HL-60/S4 treated with phorbol 12-myristate 13-acetate at 8.2 ng/mL for 4 days and 3 days (cell line): ENCODE measurements around the gene HES2.
"Not testable (repeated sequence)": the region's sequence is repeated elsewhere in the genome, so short reads cannot be mapped to it uniquely, and the experiment has no call there.

Experiments used
- in situ Hi-C: fragments of 300-500 bp; cut with MboI; formaldehyde crosslinking; loops from 2 replicates; pipeline ENCODE4 v1.15.0; 2022; ENCODE audit warnings: low sequenced_read_pairs

Gene HES2, protein sequence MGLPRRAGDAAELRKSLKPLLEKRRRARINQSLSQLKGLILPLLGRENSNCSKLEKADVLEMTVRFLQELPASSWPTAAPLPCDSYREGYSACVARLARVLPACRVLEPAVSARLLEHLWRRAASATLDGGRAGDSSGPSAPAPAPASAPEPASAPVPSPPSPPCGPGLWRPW

DNA sequence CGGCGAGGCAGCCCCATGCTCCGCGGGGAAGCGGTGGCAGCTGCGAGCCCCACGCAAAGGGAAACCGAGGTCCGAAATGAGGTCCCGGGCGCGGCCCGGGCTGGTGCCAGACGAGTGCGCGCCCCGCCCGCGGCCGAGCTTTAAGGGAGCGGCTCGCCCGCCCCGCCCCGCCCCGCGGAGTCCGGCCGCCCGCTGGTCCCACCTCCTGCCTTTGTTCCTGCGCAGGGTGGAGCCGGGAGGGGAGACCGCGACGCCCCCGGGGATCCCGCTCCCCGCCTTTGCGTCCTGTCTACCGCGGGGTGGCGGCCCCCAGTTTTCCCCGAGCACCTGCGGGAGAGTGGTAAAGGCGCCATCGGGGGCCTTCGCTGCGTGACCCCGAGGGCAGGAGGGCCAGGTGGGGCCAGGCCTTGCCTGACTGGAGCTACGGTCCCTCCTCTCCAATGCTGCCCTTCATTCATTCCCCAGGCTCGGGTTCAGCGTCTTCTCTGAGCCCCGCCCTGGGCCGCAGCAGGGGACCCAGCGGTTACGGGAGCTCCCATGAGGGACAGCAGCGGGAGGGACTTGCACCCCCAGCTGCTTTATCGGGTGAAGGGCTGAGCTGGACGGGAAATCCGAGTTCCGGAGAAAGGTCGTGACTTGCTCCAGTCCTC lies at the start of gene HES2:
HES2 (minus strand) TSS at position 116 of the 650 bp plus-strand sequence; CDS start at position 17, 99 bp downstream.
- in situ Hi-C loops: loop anchor here (25.0 kb wide), 1 partner anchor 158 kb away; the partner anchor contains the start of gene GPR153

DNA sequence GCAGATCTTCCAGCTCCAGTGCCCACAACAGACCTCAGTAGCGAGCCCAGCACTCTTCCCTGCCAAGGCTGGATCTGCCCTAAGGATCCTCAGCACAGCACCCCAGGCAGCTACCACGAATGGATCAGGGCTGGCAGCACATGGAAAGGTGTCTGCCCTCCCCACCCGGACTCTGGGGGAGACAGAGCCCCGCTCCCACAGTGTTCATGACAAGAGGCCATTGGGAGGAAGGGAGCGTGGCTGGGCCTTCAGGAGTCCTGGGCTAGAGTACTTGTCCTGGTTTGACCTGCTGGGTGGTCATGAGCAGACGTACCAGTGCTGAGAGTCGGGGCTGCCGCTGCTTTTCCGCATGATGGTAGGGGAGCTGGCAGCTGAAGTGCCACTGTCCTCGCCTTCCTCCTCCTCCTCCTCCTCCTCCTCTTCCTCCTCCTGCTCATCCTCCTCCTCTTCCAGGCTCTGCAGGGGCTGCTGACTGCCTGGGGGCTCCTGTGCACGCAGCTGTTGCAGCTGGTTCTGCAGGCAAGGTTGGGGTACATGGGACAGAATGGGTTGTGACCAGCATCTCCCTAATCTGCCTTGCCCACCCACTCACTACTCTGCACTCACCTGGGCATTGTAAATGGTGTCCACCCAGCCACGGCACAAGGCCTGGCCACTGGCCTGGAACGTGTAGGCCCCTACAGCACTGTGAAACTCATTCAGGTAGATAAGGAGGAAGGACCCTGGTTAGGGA lies 49.2 kb upstream of the HES2 start:
- in situ Hi-C loops: no loop called here

DNA sequence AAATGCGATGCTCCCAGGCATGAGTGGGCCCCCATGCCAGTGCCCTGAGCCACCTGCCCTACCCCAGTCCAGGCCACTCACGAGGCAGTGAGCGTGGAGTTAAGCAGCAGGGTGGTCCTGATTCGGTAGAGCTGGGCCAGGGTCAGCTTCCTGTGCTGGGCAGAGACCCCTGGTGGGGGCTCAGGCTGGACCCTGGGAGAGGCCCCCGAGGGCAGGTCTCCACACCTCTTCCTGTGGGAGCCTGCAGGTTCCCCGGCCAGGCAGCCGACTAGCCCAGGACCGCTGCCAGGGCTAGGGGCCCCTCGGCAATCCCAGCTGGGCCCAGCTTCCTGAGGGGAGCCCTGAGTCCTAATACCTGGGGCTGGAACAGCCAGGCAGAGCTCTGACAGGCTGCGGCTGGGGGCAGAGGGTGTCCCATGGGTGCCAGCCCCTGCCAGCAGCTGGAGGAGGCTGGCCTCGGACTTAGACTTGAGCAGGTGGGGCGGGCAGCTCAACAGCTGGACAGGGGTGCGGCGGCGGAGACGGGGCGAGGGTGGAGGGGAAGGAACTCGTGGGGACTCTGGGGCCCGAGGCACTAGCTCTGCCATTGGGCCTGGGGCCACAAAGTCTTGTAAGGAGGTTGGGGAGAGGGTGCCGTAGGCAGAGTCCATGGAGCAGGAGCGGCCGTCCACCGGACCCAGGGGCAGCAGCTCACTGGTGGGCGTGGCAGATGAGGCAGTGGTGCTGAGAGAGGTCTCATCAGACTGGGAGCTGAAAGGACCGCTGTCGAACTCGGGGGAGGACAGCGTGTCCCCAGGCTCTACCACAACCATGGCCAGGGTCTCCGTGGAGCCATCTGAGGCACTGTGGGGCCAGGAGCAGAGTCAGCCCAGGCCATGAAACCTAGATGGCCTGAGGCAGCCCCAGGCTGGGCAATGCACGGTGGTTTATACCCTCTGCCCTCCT lies 48.3 kb upstream of the HES2 start:
- in situ Hi-C loops: no loop called here

DNA sequence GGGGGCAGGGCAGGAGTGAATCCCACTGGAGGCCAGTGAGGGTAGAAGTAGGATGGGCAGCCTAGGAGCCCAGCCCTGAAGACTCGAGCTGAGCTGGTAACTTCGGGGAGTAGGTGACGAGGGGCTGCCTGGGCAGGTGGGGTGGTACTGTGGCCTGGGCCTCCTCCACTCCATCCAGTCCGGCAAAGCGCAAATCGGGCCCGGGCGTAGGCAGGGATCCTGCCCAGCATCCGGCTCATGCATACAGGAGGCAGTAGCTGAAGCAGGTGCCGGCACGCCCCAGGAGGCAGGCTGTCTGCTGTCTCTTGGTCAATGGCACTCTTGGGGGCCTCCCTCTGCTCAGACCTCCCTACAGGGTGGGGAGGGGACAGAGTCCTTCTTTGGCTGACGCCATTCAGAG lies 47.5 kb upstream of the HES2 start:
- in situ Hi-C loops: no loop called here

DNA sequence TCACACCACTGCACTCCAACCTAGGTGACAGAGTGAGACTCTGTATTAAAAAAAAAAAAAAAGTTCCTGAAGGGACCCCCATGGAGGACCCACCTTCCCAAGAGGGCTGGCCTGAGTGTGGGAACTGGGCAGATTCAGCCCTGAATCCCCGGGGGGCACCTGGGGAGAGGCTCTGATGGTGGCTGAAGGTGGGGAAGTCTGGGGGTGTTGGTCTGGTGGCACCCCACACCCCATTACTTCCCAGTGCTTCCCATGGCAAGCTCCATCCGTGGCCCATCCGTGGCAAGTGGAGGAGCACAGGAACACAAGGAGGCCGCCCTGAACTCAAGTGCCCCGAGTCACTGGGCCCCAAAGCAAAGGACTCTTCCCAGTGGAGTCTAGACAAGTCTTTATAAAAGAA lies 47.0 kb upstream of the HES2 start:
- in situ Hi-C loops: no loop called here

DNA sequence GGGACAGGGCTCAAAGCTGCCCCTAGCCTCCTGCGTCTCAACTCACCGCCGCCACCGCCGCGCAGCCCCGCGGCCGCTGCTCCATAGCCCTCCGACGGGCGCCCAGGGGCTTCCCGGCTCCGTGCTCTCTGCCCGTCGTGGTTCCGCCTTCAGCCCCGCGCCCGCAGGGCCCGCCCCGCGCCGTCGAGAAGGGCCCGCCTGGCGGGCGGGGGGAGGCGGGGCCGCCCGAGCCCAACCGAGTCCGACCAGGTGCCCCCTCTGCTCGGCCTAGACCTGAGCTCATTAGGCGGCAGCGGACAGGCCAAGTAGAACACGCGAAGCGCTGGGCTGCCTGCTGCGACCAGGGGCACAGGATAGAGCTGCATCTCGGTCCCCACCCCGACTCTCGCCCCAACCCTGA lies 46.3 kb upstream of the HES2 start, which contains the start of gene TNFRSF25:
TNFRSF25 (minus strand) TSS at position 151 of the 400 bp plus-strand sequence; CDS start at position 85, 66 bp downstream.
- in situ Hi-C loops: no loop called here

DNA sequence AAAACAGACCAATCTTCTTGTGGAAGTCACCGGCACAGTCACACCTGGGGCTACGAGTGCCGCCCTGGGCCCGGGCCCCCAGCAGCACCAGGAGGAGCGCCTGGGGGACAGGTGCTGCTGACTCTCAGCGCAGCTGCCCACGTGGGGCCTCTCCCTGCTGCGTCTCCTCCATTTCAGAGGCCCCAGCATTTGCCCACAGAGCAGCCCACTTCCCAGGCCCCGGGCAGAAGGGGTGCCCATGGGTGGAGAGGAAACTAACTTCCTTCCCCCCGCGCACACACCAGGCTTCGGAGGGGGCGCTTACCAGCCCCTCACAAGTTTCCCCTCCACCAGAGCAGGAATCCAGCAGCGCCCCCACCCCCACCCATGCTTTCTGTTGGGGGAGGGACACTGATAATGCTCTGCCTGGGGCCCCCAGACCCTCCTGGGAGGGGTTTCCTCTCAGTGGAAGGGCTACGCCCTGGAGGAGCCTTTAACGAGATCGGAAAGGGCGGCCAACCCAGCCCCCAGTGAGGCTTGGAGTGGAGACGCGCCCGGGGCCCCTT lies 45.8 kb upstream of the HES2 start:
- in situ Hi-C loops: no loop called here

DNA sequence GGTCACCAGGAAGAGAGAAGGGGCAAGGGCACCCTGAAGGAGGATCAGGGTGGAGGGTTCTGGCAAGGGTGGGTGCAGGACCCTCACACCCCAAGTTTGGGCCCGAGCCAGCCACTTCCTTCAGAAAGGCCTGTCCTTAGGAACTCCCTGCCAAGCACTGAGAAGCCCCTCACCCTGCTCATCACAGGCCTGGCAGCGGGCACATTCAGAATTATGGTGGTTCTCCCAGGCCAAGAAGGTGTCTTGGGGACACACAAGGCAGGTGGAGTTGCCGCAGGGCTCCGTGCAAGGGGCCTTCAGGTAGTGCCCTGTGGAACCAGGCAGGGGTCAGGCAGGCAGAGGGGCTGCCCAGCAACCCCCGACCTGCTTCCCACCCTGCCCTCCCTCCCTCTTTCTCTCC lies 45.2 kb upstream of the HES2 start:
- in situ Hi-C loops: no loop called here

DNA sequence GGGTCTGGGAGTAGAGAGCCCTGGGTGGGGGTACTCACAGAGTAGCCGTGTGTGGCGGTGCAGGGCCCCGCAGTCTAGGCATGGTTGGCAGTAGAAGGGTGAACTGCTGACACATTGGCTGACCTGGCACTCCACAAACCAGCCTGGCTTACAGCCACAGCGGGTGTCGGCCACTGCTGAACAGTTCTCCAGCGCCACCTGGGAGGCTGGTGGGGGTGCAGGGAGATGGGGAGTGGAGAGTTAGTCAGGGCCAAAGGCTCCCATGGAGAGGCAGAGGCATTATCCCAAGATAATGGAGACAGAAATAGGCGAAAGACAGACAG lies 44.8 kb upstream of the HES2 start:
- in situ Hi-C loops: no loop called here

DNA sequence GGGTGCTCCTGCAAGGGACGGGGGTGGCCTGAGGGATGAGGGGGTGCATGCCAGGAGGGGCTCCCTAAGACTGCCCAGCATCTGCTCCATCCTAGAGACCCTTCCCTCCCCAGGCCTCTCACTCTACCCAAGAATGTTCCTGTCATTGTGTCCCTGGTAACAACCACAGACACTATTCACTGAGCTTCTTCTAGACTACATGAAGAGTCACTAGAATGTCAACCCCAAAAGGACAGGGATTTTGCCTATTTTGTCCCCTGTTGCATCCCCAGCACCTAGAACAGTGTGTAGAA lies 43.3 kb upstream of the HES2 start:
- in situ Hi-C loops: no loop called here

DNA sequence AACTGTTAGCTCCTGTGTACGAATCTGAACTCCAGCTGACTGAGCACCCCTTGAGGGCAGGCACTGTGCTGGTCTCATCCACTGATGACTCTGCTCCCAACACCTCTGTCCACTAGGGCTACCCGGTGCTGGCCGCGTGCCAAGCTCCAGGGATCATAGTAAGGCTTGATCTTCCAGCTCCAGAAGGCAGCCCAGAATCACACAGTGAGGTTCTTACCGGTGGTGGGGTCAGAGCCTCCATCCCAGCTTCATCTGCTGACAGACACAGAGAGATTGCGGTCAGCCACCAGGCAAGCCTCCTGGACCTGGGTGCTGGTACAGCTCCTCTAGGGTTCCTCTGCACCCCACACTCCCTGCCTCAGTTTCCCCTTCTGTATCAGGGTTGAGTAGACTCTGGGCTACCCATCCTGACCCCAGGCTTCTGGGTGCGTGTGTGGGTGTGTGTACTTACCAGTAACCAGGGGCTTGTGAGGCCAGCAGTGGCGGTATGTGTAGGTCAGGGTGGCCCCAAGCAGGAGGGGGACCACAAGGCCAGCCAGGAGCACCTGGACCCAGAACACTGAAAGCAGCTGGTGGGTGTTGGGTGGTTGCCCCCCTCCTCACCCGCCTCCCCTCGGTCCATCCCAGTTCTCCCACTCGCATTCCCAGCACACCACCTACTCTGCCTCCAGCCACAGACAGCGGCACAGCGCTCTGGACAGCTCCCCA lies 42.8 kb upstream of the HES2 start:
- in situ Hi-C loops: no loop called here

DNA sequence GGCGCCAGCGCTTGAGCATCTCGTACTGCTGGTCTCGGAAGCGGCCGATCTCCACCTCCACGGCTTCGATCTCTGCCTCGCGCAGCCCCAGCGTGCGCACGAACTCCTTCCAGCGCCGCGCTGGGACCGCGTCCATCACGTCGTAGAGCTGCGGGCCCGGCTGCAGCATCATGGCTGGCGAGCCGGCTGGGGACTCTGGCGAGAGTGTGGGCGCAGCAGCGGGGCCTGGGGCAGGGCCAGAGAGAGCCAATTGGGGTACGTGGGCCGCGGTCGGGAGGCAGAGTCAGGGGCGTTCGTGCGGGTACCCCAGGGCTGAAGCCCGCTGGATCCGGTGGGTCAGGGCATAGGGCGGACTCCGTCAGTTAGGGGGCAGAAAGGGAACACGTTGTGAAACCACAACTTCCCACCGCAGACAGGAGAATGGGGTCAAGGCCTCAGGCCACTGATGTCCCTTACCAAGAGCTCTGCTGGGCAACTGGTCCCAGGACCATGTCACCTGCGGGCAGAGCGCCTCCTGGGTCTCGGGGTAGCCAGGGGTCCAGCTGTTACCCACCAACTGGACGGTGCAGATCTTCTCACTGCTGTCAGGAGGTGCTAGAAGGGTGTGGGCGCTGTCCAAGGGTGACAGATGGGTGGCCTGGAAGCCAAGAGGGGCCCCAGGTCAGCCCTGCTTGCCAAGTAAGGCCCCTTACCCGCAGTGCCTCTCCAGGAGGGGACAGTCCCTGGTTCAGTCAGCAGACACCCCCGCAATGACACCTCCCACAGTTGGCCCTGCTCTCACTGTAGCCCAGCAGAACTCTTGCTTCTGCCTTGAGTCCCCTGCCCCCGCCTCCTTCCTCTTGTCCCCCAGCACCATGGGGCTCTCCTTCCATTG lies 42.1 kb upstream of the HES2 start:
- in situ Hi-C loops: no loop called here

DNA sequence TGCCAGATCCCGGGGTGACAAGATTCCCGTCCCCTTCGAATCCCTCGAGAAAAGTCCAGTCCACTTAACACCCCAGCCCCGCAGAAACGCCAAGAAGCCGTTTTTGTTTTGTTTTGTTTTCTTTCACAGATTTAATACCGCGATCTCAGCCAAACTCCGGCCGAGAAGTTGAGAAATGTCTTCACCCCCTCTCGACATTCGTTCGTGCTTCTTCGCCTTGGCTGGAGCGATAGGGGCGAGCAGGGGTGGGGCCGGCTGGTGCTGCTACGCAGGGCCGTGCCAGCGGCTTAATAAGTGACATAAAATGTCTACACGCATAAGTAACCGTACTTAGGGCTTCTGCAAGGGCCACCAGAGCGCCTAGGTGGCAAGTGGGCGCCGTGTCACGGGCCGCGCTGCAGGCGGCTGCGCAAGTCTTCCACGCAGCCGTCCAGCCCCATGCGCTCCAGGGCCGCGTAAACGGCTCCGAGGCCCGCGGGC lies 41.4 kb upstream of the HES2 start:
- in situ Hi-C loops: no loop called here

DNA sequence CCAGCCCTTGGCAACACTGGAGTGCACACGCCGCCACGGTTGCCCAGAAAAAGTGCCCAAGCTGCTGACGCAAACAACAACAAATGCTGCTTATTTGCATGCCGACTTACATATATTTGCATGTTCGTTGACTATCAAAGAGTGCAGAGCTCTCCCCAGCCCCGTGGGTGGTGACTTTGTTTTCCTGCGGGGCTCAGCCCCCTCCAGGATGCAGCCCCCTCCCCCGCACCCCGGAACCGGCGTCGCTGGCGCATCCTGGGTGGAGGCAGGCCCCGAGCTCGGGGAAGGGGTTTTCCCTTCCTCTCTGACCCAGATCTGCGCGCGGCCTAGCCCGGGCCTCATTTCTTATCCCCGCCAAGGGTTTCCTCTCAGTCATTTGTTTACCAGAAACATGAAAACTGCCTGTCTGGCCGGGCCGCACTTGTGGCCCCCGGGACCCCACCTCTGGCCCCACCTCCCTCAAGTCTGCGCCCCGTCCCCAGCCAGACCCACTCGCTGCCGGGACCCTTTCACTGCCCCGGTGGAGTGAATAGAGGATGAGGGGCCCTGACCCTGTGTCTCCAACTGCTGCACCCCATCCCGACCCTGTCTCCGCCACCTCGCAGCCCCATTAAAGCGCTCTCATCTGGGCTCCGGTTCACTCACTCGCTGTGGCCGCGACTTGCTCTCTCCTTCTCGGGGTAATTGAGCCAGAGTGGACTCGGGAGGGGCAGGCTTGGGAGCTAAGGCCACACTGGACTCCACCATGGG lies 40.8 kb upstream of the HES2 start:
- in situ Hi-C loops: no loop called here

DNA sequence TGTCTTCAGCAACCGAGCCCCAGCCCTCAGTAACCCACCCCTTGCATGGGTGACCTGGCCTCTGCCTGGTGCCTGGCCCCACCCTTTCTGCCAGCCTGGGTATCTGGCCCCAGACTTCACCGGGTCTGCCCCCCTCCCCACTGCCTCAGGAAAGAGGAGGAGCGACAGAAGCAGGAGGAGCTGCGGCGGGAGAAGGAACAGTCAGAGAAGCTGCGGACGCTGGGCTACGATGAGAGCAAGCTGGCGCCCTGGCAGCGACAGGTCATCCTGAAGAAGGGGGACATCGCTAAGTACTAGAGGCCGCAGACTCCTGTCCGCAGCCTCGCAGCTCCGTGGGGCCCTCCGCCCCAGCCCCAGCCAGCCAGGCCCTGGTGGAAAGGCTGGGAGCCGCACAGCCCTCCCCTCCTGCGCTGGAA lies 40.1 kb upstream of the HES2 start:
- in situ Hi-C loops: no loop called here

DNA sequence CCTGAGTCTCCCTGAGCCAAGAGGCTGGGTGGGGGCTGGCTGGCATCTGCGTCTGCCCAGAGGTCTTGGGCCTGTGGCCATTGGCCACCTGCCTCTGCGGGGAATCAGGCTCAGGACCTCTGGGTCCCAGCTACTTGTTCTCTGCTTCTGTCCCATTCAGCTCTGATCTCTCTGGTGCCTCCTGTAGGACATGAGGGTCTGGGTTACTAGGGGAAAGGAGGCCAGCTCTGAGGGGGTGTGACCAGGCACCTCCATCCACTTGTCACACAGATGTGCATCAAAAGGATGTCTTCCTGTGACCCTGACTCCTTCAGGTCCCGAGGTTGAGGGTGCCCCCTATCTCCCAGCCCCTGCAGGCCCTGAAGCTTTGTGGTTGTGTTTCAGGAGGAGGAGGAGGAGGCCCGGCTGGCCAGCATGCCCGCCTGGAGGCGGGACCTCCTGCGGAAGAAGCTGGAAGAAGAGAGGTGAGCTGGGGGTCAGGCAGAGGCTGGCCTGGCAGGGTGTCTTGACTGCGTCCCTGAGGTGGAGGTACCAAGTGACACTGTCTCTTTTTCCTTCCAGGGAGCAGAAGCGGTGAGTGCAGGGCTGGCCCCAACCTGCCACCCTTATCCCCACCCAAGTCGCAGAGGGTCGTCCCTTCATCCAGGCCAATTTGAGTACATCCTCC lies 37.2 kb upstream of the HES2 start:
- in situ Hi-C loops: no loop called here

DNA sequence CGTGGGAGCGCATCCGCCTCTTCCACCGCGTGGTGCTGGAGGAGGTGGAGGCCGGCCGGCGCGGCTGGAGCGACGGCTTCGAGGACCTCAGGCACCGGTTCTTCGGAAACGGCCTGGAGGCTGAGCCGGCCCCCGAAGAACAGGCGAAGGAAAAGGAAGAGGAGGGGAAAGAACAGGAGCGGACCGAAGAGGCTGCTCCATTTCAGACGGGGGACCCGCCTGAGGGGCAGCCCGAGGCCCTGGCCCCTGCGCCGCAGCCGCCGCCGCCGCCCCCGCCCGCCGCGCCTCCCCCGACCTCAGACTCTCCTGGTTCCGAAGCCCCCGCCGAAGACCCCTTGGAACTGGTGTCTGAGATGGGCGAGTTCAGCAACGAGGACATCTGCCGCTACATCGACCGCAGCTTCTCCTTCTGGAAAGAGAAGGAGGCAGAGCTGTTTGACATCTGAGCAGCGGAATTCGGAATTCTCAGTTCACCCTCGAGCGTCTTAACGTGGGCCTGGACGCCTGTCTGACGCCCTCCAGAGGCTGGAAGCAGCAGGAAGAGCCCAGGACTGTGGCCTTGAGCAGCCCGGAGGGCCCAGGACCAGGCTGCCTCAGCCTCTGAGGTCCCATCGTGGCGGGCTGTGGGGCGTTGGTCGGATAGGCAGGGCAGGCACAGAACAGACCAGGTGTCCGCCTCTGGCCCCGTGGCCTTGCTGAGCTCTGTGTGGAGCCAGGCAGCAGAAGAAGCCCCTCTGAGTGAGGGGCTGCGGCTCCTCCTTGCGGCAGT lies 36.2 kb upstream of the HES2 start:
- in situ Hi-C loops: not testable (repeated sequence)
